T-helper 17 cell (primary cell): ENCODE measurements around the gene SNRK. TPM values are rescaled to one million over a fixed set of nuclear protein-coding genes. Genes with fewer than 3 reads are reported as not detected.
A peak's percentile ranks its signal among the peaks of the same experiment; 100 is the strongest.

Experiments
- ATAC-seq: fragments of 150-1000 bp; cut with Tn5 transposase; 2 replicates; pipeline ENCODE4 v1.10.0; 2021; ENCODE audit warnings: mild to moderate bottlenecking, moderate library complexity
- DNase-seq, 3 donors: peaks; one replicate each; pipeline versions ENCODE4 v3.0.0 to v3.0.0-alpha.2; 2020 to 2021
- H3K9me3 ChIP-seq: one replicate; pipeline ENCODE4 v1.7.0; 2013; ENCODE audit warnings: low read length, mild to moderate bottlenecking; ENCODE audit not compliant: control insufficient read depth, poor library complexity, severe bottlenecking
- H3K27ac Mint-ChIP-seq: one replicate; pipeline ENCODE4 v1.8.0; 2022; ENCODE audit warnings: mild to moderate bottlenecking, moderate library complexity, mixed read lengths
- H3K27me3 Mint-ChIP-seq: one replicate; pipeline ENCODE4 v1.8.0; 2022; ENCODE audit warnings: mixed read lengths
- H3K36me3 Mint-ChIP-seq: one replicate; pipeline ENCODE4 v1.8.0; 2022; ENCODE audit warnings: low read depth, mixed read lengths
- H3K4me1 Mint-ChIP-seq: one replicate; pipeline ENCODE4 v1.8.0; 2022; ENCODE audit warnings: mild to moderate bottlenecking, mixed read lengths
- H3K4me3 Mint-ChIP-seq: one replicate; pipeline ENCODE4 v1.8.0; 2022; ENCODE audit warnings: mild to moderate bottlenecking, moderate library complexity, mixed read lengths
- total RNA-seq, 4 donors: library from RNA in 2 of 4; stranded (reverse) in 2 of 4; gene quantifications; one replicate each; pipeline ENCODE4 v1.2.3 and lab custom pipeline; 2022 to 2026

The SNRK gene
- total RNA-seq, 2 donors from 2014 or later = 127 to 159 TPM

- DNase-seq (no peak), ATAC-seq (peak; percentile 33)
- peak overlapping the region; percentile 94 for H3K27ac Mint-ChIP-seq
- peaks cover 4% of the 10 kb centered on the region for H3K36me3 Mint-ChIP-seq
- H3K4me3 Mint-ChIP-seq = peak overlapping the region; percentile 45
- H3K27me3 Mint-ChIP-seq = no peaks in the 10 kb centered on the region
- no peaks in the 10 kb centered on the region for H3K9me3 ChIP-seq
- peaks cover 42% of the 10 kb centered on the region for H3K4me1 Mint-ChIP-seq
Observed at GRCh38 chr3:43327582-43327979, 41.2 kb downstream of the SNRK start.

GRCh38 chr3:43328653-43329052 is 42.3 kb downstream of the SNRK start:
- no peak for DNase-seq
- no peak for ATAC-seq
- H3K4me1 Mint-ChIP-seq = peaks cover 40% of the 10 kb centered on the region
- peaks cover 6% of the 10 kb centered on the region for H3K36me3 Mint-ChIP-seq
- peak overlapping the region; percentile 51 for H3K27ac Mint-ChIP-seq
- H3K4me3 Mint-ChIP-seq = no peak overlapping the region
- no peaks in the 10 kb centered on the region for H3K27me3 Mint-ChIP-seq
- H3K9me3 ChIP-seq = no peaks in the 10 kb centered on the region

GRCh38 chr3:43330981-43331380 is 44.6 kb downstream of the SNRK start:
- ATAC-seq = no peak
- Mint-ChIP-seq H3K27ac (no peak overlapping the region), H3K4me1 (peaks cover 30% of the 10 kb centered on the region), H3K27me3 (no peaks in the 10 kb centered on the region), H3K36me3 (peaks cover 13% of the 10 kb centered on the region), H3K4me3 (no peak overlapping the region)
- no peaks in the 10 kb centered on the region for H3K9me3 ChIP-seq
- no peak for DNase-seq

- Mint-ChIP-seq H3K4me3 (no peak overlapping the region), H3K27ac (no peak overlapping the region), H3K27me3 (no peaks in the 10 kb centered on the region), H3K36me3 (peaks cover 15% of the 10 kb centered on the region), H3K4me1 (peaks cover 26% of the 10 kb centered on the region)
- ATAC-seq (no peak), DNase-seq (no peak)
- no peaks in the 10 kb centered on the region for H3K9me3 ChIP-seq
Observed at GRCh38 chr3:43331381-43331780, 45.0 kb downstream of the SNRK start.

GRCh38 chr3:43334976-43335375 is 48.6 kb downstream of the SNRK start:
- no peak for DNase-seq
- Mint-ChIP-seq H3K36me3 (peaks cover 15% of the 10 kb centered on the region), H3K27ac (no peak overlapping the region), H3K4me1 (peaks cover 5% of the 10 kb centered on the region), H3K27me3 (no peaks in the 10 kb centered on the region), H3K4me3 (no peak overlapping the region)
- no peak for ATAC-seq
- H3K9me3 ChIP-seq = peaks cover 3% of the 10 kb centered on the region

- DNase-seq (no peak), ATAC-seq (no peak)
- Mint-ChIP-seq H3K27ac (no peak overlapping the region), H3K27me3 (no peaks in the 10 kb centered on the region), H3K4me3 (no peak overlapping the region), H3K4me1 (peaks cover 5% of the 10 kb centered on the region), H3K36me3 (peaks cover 15% of the 10 kb centered on the region)
- H3K9me3 ChIP-seq = peaks cover 3% of the 10 kb centered on the region
Observed at GRCh38 chr3:43335799-43336198, 49.5 kb downstream of the SNRK start.

- ATAC-seq = no peak
- DNase-seq = no peak
- no peak overlapping the region for H3K27ac Mint-ChIP-seq
Observed at GRCh38 chr3:43338295-43338694, 52.0 kb downstream of the SNRK start.

GRCh38 chr3:43340403-43340802 is 54.1 kb downstream of the SNRK start:
- DNase-seq (no peak), ATAC-seq (no peak)
- Mint-ChIP-seq H3K4me1 (peaks cover 20% of the 10 kb centered on the region), H3K27ac (no peak overlapping the region), H3K27me3 (no peaks in the 10 kb centered on the region), H3K4me3 (no peak overlapping the region), H3K36me3 (peaks cover 14% of the 10 kb centered on the region)
- peaks cover 3% of the 10 kb centered on the region for H3K9me3 ChIP-seq

More at GRCh38 chr3:43338295-43338694, 52.0 kb downstream of the SNRK start:
- H3K27me3 Mint-ChIP-seq = no peaks in the 10 kb centered on the region
- peaks cover 15% of the 10 kb centered on the region for H3K36me3 Mint-ChIP-seq
- H3K4me1 Mint-ChIP-seq = peaks cover 8% of the 10 kb centered on the region
- H3K9me3 ChIP-seq = peaks cover 3% of the 10 kb centered on the region
- H3K4me3 Mint-ChIP-seq = no peak overlapping the region

- H3K27ac Mint-ChIP-seq = peak overlapping the region; percentile 19
- no peak overlapping the region for H3K4me3 Mint-ChIP-seq
- DNase-seq (no peak), ATAC-seq (no peak)
- H3K27me3 Mint-ChIP-seq = no peaks in the 10 kb centered on the region
- H3K36me3 Mint-ChIP-seq = peaks cover 8% of the 10 kb centered on the region
- peaks cover 26% of the 10 kb centered on the region for H3K4me1 Mint-ChIP-seq
- peaks cover 3% of the 10 kb centered on the region for H3K9me3 ChIP-seq
Observed at GRCh38 chr3:43341788-43342187, 55.4 kb downstream of the SNRK start.

GRCh38 chr3:43343185-43343584 is 56.8 kb downstream of the SNRK start:
- H3K27me3 Mint-ChIP-seq = no peaks in the 10 kb centered on the region
- H3K4me3 Mint-ChIP-seq = no peak overlapping the region
- no peaks in the 10 kb centered on the region for H3K9me3 ChIP-seq
- peaks cover 8% of the 10 kb centered on the region for H3K36me3 Mint-ChIP-seq
- H3K27ac Mint-ChIP-seq = peak overlapping the region; percentile 98
- peak; percentile 19 for ATAC-seq
- H3K4me1 Mint-ChIP-seq = peaks cover 34% of the 10 kb centered on the region
- no peak for DNase-seq

GRCh38 chr3:43343815-43344214 is 57.5 kb downstream of the SNRK start:
- ATAC-seq = no peak
- H3K4me1 Mint-ChIP-seq = peaks cover 35% of the 10 kb centered on the region
- no peak overlapping the region for H3K4me3 Mint-ChIP-seq
- peaks cover 9% of the 10 kb centered on the region for H3K36me3 Mint-ChIP-seq
- DNase-seq = no peak
- H3K27ac Mint-ChIP-seq = peak overlapping the region; percentile 98
- H3K27me3 Mint-ChIP-seq = no peaks in the 10 kb centered on the region
- H3K9me3 ChIP-seq = no peaks in the 10 kb centered on the region

GRCh38 chr3:43344520-43344919 is 58.2 kb downstream of the SNRK start:
- Mint-ChIP-seq H3K36me3 (peaks cover 10% of the 10 kb centered on the region), H3K4me1 (peaks cover 36% of the 10 kb centered on the region), H3K27me3 (no peaks in the 10 kb centered on the region), H3K4me3 (no peak overlapping the region), H3K27ac (peak overlapping the region; percentile 98)
- DNase-seq = no peak
- H3K9me3 ChIP-seq = no peaks in the 10 kb centered on the region
- ATAC-seq = no peak

GRCh38 chr3:43345246-43345645 is 58.9 kb downstream of the SNRK start:
- ATAC-seq = no peak
- Mint-ChIP-seq H3K36me3 (peaks cover 10% of the 10 kb centered on the region), H3K4me3 (peak overlapping the region; percentile 55), H3K27ac (peak overlapping the region; percentile 98), H3K27me3 (no peaks in the 10 kb centered on the region), H3K4me1 (peaks cover 36% of the 10 kb centered on the region)
- H3K9me3 ChIP-seq = no peaks in the 10 kb centered on the region
- DNase-seq = no peak

GRCh38 chr3:43345877-43346276 is 59.5 kb downstream of the SNRK start:
- ATAC-seq = no peak
- DNase-seq = no peak
- Mint-ChIP-seq H3K4me3 (peak overlapping the region; percentile 55), H3K36me3 (peaks cover 10% of the 10 kb centered on the region), H3K4me1 (peaks cover 36% of the 10 kb centered on the region), H3K27me3 (no peaks in the 10 kb centered on the region), H3K27ac (peak overlapping the region; percentile 98)
- no peaks in the 10 kb centered on the region for H3K9me3 ChIP-seq
